Measurements from ENCODE around the gene KAZALD1. TPM values are rescaled to one million over a fixed set of nuclear protein-coding genes. Genes with fewer than 3 reads are reported as not detected.

KAZALD1 gene
- total and polyA plus RNA-seq, 2 donors (not counting 1 experiment from before 2014, with no cell fraction given): 0.34 to 0.37 TPM

DNA sequence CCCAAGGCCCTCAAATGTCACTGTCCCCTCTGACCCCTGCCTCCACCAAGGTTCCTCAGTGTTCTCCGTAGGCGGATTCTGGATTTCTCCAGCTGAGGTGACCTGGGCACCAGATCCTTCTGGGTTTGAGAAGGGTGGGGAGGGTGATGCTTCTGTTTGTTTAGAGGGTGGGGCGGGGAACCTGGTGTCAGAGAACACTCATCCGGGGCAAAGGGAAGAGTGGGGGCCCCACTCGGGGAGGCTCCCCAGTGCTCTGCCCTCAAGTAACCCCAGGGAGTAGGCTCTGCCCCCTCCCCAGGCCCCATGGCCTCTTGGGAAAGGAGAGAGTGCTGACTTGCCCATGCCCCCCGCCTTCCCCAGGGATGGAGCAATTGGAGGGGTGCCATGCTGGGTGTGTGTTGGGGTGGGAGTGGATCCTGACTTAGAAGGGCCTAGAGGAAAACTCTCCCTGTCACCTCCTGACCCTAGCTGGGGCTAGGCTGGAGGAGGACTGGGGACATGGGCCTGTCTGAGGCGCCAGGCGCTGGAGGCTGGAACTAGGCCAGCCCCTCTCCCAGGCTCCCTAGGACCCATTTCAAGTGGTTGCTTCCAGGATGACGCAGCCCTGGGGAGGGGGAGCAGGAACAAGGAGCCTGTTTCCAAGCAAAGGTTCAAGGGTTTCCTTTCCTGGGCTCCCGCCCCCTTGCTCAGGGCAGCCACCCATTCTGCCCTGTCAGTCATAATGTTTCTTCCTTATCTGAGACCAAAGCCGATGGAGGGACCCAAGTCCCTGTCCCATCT lies 27.9 kb downstream of the KAZALD1 start:
- H3K9ac ChIP-seq (ENCODE audit: low read length): no peak overlapping the region
- Mint-ChIP-seq H3K4me1 (no peaks in the 10 kb centered on the region), H3K9me3 (ENCODE audit: insufficient read depth) (no peaks in the 10 kb centered on the region), H3K27ac (no peak overlapping the region), H3K4me3 (no peak overlapping the region), H3K27me3 (peaks cover 66% of the 10 kb centered on the region)
- no peak overlapping the region for H3K4me2 ChIP-seq (replicated peaks; ENCODE audit: low read depth, low read length, poor library complexity, severe bottlenecking)
- WGBS (ENCODE audit: insufficient coverage): 64% methylated on average over 6 of the region's 11 CpGs
- ATAC-seq (ENCODE audit: low read depth) (no peak), DNase-seq (no peak)
- H2AFZ ChIP-seq (ENCODE audit: insufficient read depth, low read depth, low read length, poor library complexity, severe bottlenecking): no peak overlapping the region
- TF ChIP-seq EZH2 (IDR thresholded peaks at IDR 0.05; ENCODE audit: borderline replicate concordance, insufficient read depth, low read depth, low read length, poor library complexity, severe bottlenecking): no peak
- TF ChIP-seq, protein P1, sequence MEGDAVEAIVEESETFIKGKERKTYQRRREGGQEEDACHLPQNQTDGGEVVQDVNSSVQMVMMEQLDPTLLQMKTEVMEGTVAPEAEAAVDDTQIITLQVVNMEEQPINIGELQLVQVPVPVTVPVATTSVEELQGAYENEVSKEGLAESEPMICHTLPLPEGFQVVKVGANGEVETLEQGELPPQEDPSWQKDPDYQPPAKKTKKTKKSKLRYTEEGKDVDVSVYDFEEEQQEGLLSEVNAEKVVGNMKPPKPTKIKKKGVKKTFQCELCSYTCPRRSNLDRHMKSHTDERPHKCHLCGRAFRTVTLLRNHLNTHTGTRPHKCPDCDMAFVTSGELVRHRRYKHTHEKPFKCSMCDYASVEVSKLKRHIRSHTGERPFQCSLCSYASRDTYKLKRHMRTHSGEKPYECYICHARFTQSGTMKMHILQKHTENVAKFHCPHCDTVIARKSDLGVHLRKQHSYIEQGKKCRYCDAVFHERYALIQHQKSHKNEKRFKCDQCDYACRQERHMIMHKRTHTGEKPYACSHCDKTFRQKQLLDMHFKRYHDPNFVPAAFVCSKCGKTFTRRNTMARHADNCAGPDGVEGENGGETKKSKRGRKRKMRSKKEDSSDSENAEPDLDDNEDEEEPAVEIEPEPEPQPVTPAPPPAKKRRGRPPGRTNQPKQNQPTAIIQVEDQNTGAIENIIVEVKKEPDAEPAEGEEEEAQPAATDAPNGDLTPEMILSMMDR (IDR thresholded peaks at IDR 0.05): no peak
- intact Hi-C loops (cut with micrococcal nuclease): no loop called here
- H3K36me3 ChIP-seq (replicated peaks in 1 of 2; ENCODE audit: control extremely low read depth in 1 of 2, control insufficient read depth in 1 of 2, extremely low read depth in 1 of 2, insufficient read depth in 2 of 2, low read length in 1 of 2): no peaks in the 10 kb centered on the region
- no peaks in the 10 kb centered on the region for H3K4me1 ChIP-seq (ENCODE audit: control insufficient read depth in 2 of 2, insufficient read depth in 2 of 2, low read length in 2 of 2)
- no peaks in the 10 kb centered on the region for H4K20me1 ChIP-seq (ENCODE audit: control insufficient read depth, insufficient read depth, low read length, poor library complexity, severe bottlenecking)
- POLR2A ChIA-PET: no interaction called here
- H3K9me3 ChIP-seq (ENCODE audit: control extremely low read depth in 1 of 3, control insufficient read depth in 2 of 3, insufficient read depth in 1 of 3, low read length in 2 of 3): peaks cover 0 to 3% (median 0%) of the 10 kb centered on the region in 3 donors
- CTCF ChIA-PET: no interaction called here
- peaks cover 0 to 77% (median 8%) of the 10 kb centered on the region in 4 experiments for H3K27me3 ChIP-seq (replicated peaks in 1 of 4; ENCODE audit: control extremely low read depth in 1 of 4, control insufficient read depth in 3 of 4, insufficient read depth in 4 of 4, low read length in 3 of 4)
- H3K79me2 ChIP-seq (ENCODE audit: control insufficient read depth, insufficient read depth, low read length): no peaks in the 10 kb centered on the region
- no peak overlapping the region for H3K27ac ChIP-seq (ENCODE audit: low read length in 2 of 2)
- no peak overlapping the region for H3K4me3 ChIP-seq (ENCODE audit: control extremely low read depth in 1 of 5, extremely low read depth in 1 of 5, insufficient read depth in 1 of 5, low read depth in 2 of 5, low read length in 4 of 5)

- Histone ChIP-seq H3K27ac (ENCODE audit: low read length in 2 of 2) (no peak overlapping the region), H3K4me1 (ENCODE audit: control insufficient read depth in 2 of 2, insufficient read depth in 2 of 2, low read length in 2 of 2) (no peaks in the 10 kb centered on the region), H4K20me1 (ENCODE audit: control insufficient read depth, insufficient read depth, low read length, poor library complexity, severe bottlenecking) (no peaks in the 10 kb centered on the region), H3K79me2 (ENCODE audit: control insufficient read depth, insufficient read depth, low read length) (no peaks in the 10 kb centered on the region), H3K36me3 (replicated peaks in 1 of 2; ENCODE audit: control extremely low read depth in 1 of 2, control insufficient read depth in 1 of 2, extremely low read depth in 1 of 2, insufficient read depth in 2 of 2, low read length in 1 of 2) (no peaks in the 10 kb centered on the region), H3K9ac (ENCODE audit: low read length) (no peak overlapping the region), H2AFZ (ENCODE audit: insufficient read depth, low read depth, low read length, poor library complexity, severe bottlenecking) (no peak overlapping the region), H3K4me3 (ENCODE audit: control extremely low read depth in 1 of 5, extremely low read depth in 1 of 5, insufficient read depth in 1 of 5, low read depth in 2 of 5, low read length in 4 of 5) (no peak overlapping the region), H3K27me3 (replicated peaks in 1 of 4; ENCODE audit: control extremely low read depth in 1 of 4, control insufficient read depth in 3 of 4, insufficient read depth in 4 of 4, low read length in 3 of 4) (peaks cover 0 to 80% (median 13%) of the 10 kb centered on the region in 4 experiments), H3K9me3 (ENCODE audit: control extremely low read depth in 1 of 3, control insufficient read depth in 2 of 3, insufficient read depth in 1 of 3, low read length in 2 of 3) (peaks cover 0 to 3% (median 0%) of the 10 kb centered on the region in 3 donors), H3K4me2 (replicated peaks; ENCODE audit: low read depth, low read length, poor library complexity, severe bottlenecking) (no peak overlapping the region)
- H3K27me3 Mint-ChIP-seq: peaks cover 67% of the 10 kb centered on the region
- H3K27ac Mint-ChIP-seq: no peak overlapping the region
- H3K9me3 Mint-ChIP-seq (ENCODE audit: insufficient read depth): no peaks in the 10 kb centered on the region
- ATAC-seq (ENCODE audit: low read depth) (no peak), DNase-seq (no peak)
- H3K4me3 Mint-ChIP-seq: no peak overlapping the region
- TF ChIP-seq, protein P1 (IDR thresholded peaks at IDR 0.05): no peak
- no peak for TF ChIP-seq EZH2 (IDR thresholded peaks at IDR 0.05; ENCODE audit: borderline replicate concordance, insufficient read depth, low read depth, low read length, poor library complexity, severe bottlenecking)
- ChIA-PET CTCF (interaction anchor here (3.6 to 13.9 kb wide), 2 partner anchors 12 to 50 kb away, joined by 15 to 347 read pairs; no protein-coding TSS in a partner anchor), POLR2A (no interaction called here)
- peaks cover under 1% of the 10 kb centered on the region for H3K4me1 Mint-ChIP-seq
- intact Hi-C loops (cut with micrococcal nuclease): no loop called here
- 82% methylated on average over 4 of the region's 5 CpGs for WGBS (ENCODE audit: insufficient coverage)
Observed at GRCh38 chr10:101090597-101090996, 28.8 kb downstream of the KAZALD1 start.

Data from B cell (primary cell).